ENCODE data around the gene AKR1E2.

The AKR1E2 gene

GRCh38 chr10:4868357-4868657, 42.3 kb downstream of the AKR1E2 start:
- Histone ChIP-seq H3K4me1 (ENCODE audit: control insufficient read depth in 1 of 2, insufficient read depth in 2 of 2, low read length in 2 of 2) (peaks cover 7 to 9% of the 10 kb centered on the region in 2 experiments), H2BK120ac (ENCODE audit: insufficient read depth, low read length, poor library complexity) (peak overlapping the region; percentile 10), H4K12ac (ENCODE audit: low read depth, low read length) (no peak overlapping the region), H3K14ac (ENCODE audit: low read length) (no peak overlapping the region), H2AK5ac (ENCODE audit: low read length) (no peak overlapping the region), H4K91ac (ENCODE audit: low read depth, low read length) (peak overlapping the region; percentile 57), H3K79me2 (ENCODE audit: control insufficient read depth, insufficient read depth, low read length, poor library complexity) (no peaks in the 10 kb centered on the region), H3K4ac (ENCODE audit: low read depth, low read length) (no peak overlapping the region), H4K8ac (ENCODE audit: low read depth, low read length) (no peak overlapping the region), H3K18ac (ENCODE audit: low read length) (no peak overlapping the region), H2BK5ac (ENCODE audit: low read depth, low read length, poor library complexity) (peak overlapping the region; percentile 6), H3K9me3 (ENCODE audit: insufficient read depth, low read depth, low read length) (no peaks in the 10 kb centered on the region), H3K27me3 (ENCODE audit: insufficient read depth, low read length) (no peaks in the 10 kb centered on the region), H3K4me3 (ENCODE audit: low read depth, low read length) (no peak overlapping the region), H3K79me1 (ENCODE audit: low read length) (no peaks in the 10 kb centered on the region), H3K9ac (ENCODE audit: low read length) (no peak overlapping the region), H2AFZ (ENCODE audit: insufficient read depth, low read length, poor library complexity) (no peak overlapping the region), H3K27ac (ENCODE audit: low read depth, low read length) (no peak overlapping the region), H3K36me3 (ENCODE audit: control insufficient read depth in 1 of 2, insufficient read depth in 2 of 2, low read length in 2 of 2) (no peaks in the 10 kb centered on the region), H2BK12ac (ENCODE audit: low read length) (no peak overlapping the region), H3K23ac (ENCODE audit: low read length) (no peak overlapping the region), H3K4me2 (ENCODE audit: low read length) (no peak overlapping the region)
- DNase-seq = no peak
- no CpG with 5 or more reads among the region's 3 CpGs for WGBS (ENCODE audit: extremely low coverage, insufficient coverage, insufficient read length)

- Histone ChIP-seq H3K9me3 (ENCODE audit: insufficient read depth, low read depth, low read length) (no peaks in the 10 kb centered on the region), H3K36me3 (ENCODE audit: control insufficient read depth in 1 of 2, insufficient read depth in 2 of 2, low read length in 2 of 2) (no peaks in the 10 kb centered on the region), H4K12ac (ENCODE audit: low read depth, low read length) (no peak overlapping the region), H3K23ac (ENCODE audit: low read length) (no peak overlapping the region), H2BK12ac (ENCODE audit: low read length) (no peak overlapping the region), H3K4me3 (ENCODE audit: low read depth, low read length) (no peak overlapping the region), H3K18ac (ENCODE audit: low read length) (no peak overlapping the region), H2AK5ac (ENCODE audit: low read length) (no peak overlapping the region), H3K4ac (ENCODE audit: low read depth, low read length) (no peak overlapping the region), H4K91ac (ENCODE audit: low read depth, low read length) (no peak overlapping the region), H3K79me2 (ENCODE audit: control insufficient read depth, insufficient read depth, low read length, poor library complexity) (no peaks in the 10 kb centered on the region), H4K8ac (ENCODE audit: low read depth, low read length) (no peak overlapping the region), H2BK5ac (ENCODE audit: low read depth, low read length, poor library complexity) (no peak overlapping the region), H3K9ac (ENCODE audit: low read length) (no peak overlapping the region), H3K79me1 (ENCODE audit: low read length) (no peaks in the 10 kb centered on the region), H3K4me2 (ENCODE audit: low read length) (no peak overlapping the region), H3K27ac (ENCODE audit: low read depth, low read length) (no peak overlapping the region), H3K4me1 (ENCODE audit: control insufficient read depth in 1 of 2, insufficient read depth in 2 of 2, low read length in 2 of 2) (peaks cover 0 to 2% of the 10 kb centered on the region in 2 experiments), H3K14ac (ENCODE audit: low read length) (no peak overlapping the region), H2BK120ac (ENCODE audit: insufficient read depth, low read length, poor library complexity) (no peak overlapping the region), H2AFZ (ENCODE audit: insufficient read depth, low read length, poor library complexity) (no peak overlapping the region), H3K27me3 (ENCODE audit: insufficient read depth, low read length) (no peaks in the 10 kb centered on the region)
- WGBS (ENCODE audit: extremely low coverage, insufficient coverage, insufficient read length) = no CpG with 5 or more reads among the region's 2 CpGs
- no peak for DNase-seq
These were observed 56.7 kb downstream of the AKR1E2 start for GRCh38 chr10:4882704-4883078.

- no peak overlapping the region for H3K4me2 ChIP-seq (ENCODE audit: low read length)
- no peak overlapping the region for H3K4ac ChIP-seq (ENCODE audit: low read depth, low read length)
- no peak overlapping the region for H4K91ac ChIP-seq (ENCODE audit: low read depth, low read length)
- H3K9me3 ChIP-seq (ENCODE audit: insufficient read depth, low read depth, low read length) = no peaks in the 10 kb centered on the region
- no peak overlapping the region for H2BK5ac ChIP-seq (ENCODE audit: low read depth, low read length, poor library complexity)
- no peaks in the 10 kb centered on the region for H3K27me3 ChIP-seq (ENCODE audit: insufficient read depth, low read length)
- no peak overlapping the region for H3K23ac ChIP-seq (ENCODE audit: low read length)
- no peak overlapping the region for H3K14ac ChIP-seq (ENCODE audit: low read length)
- no peak overlapping the region for H3K18ac ChIP-seq (ENCODE audit: low read length)
- WGBS (ENCODE audit: extremely low coverage, insufficient coverage, insufficient read length) = no CpG with 5 or more reads among the region's 4 CpGs
- H2AFZ ChIP-seq (ENCODE audit: insufficient read depth, low read length, poor library complexity) = no peak overlapping the region
- H3K79me1 ChIP-seq (ENCODE audit: low read length) = no peaks in the 10 kb centered on the region
- no peak overlapping the region for H4K12ac ChIP-seq (ENCODE audit: low read depth, low read length)
- H2BK12ac ChIP-seq (ENCODE audit: low read length) = no peak overlapping the region
- H3K4me1 ChIP-seq (ENCODE audit: control insufficient read depth in 1 of 2, insufficient read depth in 2 of 2, low read length in 2 of 2) = peaks cover 0 to 2% of the 10 kb centered on the region in 2 experiments
- no peaks in the 10 kb centered on the region for H3K36me3 ChIP-seq (ENCODE audit: control insufficient read depth in 1 of 2, insufficient read depth in 2 of 2, low read length in 2 of 2)
- no peak overlapping the region for H3K4me3 ChIP-seq (ENCODE audit: low read depth, low read length)
- H4K8ac ChIP-seq (ENCODE audit: low read depth, low read length) = no peak overlapping the region
- no peaks in the 10 kb centered on the region for H3K79me2 ChIP-seq (ENCODE audit: control insufficient read depth, insufficient read depth, low read length, poor library complexity)
- no peak overlapping the region for H2AK5ac ChIP-seq (ENCODE audit: low read length)
- no peak overlapping the region for H2BK120ac ChIP-seq (ENCODE audit: insufficient read depth, low read length, poor library complexity)
- no peak overlapping the region for H3K27ac ChIP-seq (ENCODE audit: low read depth, low read length)
- H3K9ac ChIP-seq (ENCODE audit: low read length) = no peak overlapping the region
- no peak for DNase-seq
These were observed 57.2 kb downstream of the AKR1E2 start for GRCh38 chr10:4883079-4883739.

GRCh38 chr10:4885162-4885561, 59.2 kb downstream of the AKR1E2 start:
- Histone ChIP-seq H3K36me3 (ENCODE audit: control insufficient read depth in 1 of 2, insufficient read depth in 2 of 2, low read length in 2 of 2) (no peaks in the 10 kb centered on the region), H4K91ac (ENCODE audit: low read depth, low read length) (no peak overlapping the region), H3K4me3 (ENCODE audit: low read depth, low read length) (no peak overlapping the region), H3K18ac (ENCODE audit: low read length) (no peak overlapping the region), H2BK12ac (ENCODE audit: low read length) (no peak overlapping the region), H2AK5ac (ENCODE audit: low read length) (no peak overlapping the region), H3K4me2 (ENCODE audit: low read length) (no peak overlapping the region), H2BK5ac (ENCODE audit: low read depth, low read length, poor library complexity) (no peak overlapping the region), H3K4ac (ENCODE audit: low read depth, low read length) (no peak overlapping the region), H3K9ac (ENCODE audit: low read length) (no peak overlapping the region), H3K9me3 (ENCODE audit: insufficient read depth, low read depth, low read length) (no peaks in the 10 kb centered on the region), H4K12ac (ENCODE audit: low read depth, low read length) (no peak overlapping the region), H3K27ac (ENCODE audit: low read depth, low read length) (no peak overlapping the region), H3K14ac (ENCODE audit: low read length) (no peak overlapping the region), H3K4me1 (ENCODE audit: control insufficient read depth in 1 of 2, insufficient read depth in 2 of 2, low read length in 2 of 2) (peaks cover 0 to 2% of the 10 kb centered on the region in 2 experiments), H3K79me1 (ENCODE audit: low read length) (no peaks in the 10 kb centered on the region), H3K79me2 (ENCODE audit: control insufficient read depth, insufficient read depth, low read length, poor library complexity) (no peaks in the 10 kb centered on the region), H2BK120ac (ENCODE audit: insufficient read depth, low read length, poor library complexity) (no peak overlapping the region), H3K23ac (ENCODE audit: low read length) (no peak overlapping the region), H4K8ac (ENCODE audit: low read depth, low read length) (no peak overlapping the region), H2AFZ (ENCODE audit: insufficient read depth, low read length, poor library complexity) (no peak overlapping the region), H3K27me3 (ENCODE audit: insufficient read depth, low read length) (no peaks in the 10 kb centered on the region)
- no CpG with 5 or more reads among the region's 3 CpGs for WGBS (ENCODE audit: extremely low coverage, insufficient coverage, insufficient read length)
- DNase-seq = no peak

All from trophoblast cell (in vitro differentiated cells and primary cell).